ENCODE results near the gene CDH12. TPM values are rescaled to one million over a fixed set of nuclear protein-coding genes. Genes with fewer than 3 reads are reported as not detected.

CDH12 gene
- total RNA-seq, 2 donors from 2014 or later, result 0.14 to 1.0 TPM

DNA sequence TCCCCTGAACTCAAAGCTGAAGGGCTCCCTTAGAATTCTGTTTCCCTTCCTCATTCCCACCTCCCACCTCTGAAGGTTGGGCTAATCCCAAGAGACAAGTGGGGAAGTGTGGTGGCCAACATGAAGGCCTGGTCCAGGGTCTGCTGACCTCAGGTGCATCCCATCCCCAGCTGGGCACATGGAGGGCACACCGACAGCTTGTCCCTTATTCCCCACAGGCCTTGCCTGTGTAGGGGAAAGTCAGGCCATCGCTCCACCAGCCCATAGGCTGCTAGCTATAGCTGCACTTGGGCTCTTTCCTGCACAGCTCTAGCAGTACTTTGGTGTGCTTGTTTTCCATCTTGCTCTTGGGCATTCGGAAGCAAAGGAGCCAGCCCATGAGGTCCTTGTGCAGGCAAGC lies 247.7 kb downstream of the CDH12 start:
- Histone ChIP-seq H3K4me1 (replicated peaks) (no peaks in the 10 kb centered on the region), H3K9me3 (no peaks in the 10 kb centered on the region), H3K36me3 (no peaks in the 10 kb centered on the region), H3K27ac (no peak overlapping the region), H3K27me3 (replicated peaks; ENCODE audit: insufficient read depth) (no peaks in the 10 kb centered on the region), H3K4me3 (no peak overlapping the region)
- WGBS, result 85% methylated on average over 3 of the region's 3 CpGs
- no peak for TF ChIP-seq POLR2A (IDR thresholded peaks at IDR 0.05)
- TF ChIP-seq POLR2AphosphoS5 (IDR thresholded peaks at IDR 0.05), result no peak
- TF ChIP-seq, protein P1, sequence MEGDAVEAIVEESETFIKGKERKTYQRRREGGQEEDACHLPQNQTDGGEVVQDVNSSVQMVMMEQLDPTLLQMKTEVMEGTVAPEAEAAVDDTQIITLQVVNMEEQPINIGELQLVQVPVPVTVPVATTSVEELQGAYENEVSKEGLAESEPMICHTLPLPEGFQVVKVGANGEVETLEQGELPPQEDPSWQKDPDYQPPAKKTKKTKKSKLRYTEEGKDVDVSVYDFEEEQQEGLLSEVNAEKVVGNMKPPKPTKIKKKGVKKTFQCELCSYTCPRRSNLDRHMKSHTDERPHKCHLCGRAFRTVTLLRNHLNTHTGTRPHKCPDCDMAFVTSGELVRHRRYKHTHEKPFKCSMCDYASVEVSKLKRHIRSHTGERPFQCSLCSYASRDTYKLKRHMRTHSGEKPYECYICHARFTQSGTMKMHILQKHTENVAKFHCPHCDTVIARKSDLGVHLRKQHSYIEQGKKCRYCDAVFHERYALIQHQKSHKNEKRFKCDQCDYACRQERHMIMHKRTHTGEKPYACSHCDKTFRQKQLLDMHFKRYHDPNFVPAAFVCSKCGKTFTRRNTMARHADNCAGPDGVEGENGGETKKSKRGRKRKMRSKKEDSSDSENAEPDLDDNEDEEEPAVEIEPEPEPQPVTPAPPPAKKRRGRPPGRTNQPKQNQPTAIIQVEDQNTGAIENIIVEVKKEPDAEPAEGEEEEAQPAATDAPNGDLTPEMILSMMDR (IDR thresholded peaks at IDR 0.05), result no peak
- DNase-seq (ENCODE audit: low spot score), result no peak
- intact Hi-C loops (cut with DNase I), result no loop called here

DNA sequence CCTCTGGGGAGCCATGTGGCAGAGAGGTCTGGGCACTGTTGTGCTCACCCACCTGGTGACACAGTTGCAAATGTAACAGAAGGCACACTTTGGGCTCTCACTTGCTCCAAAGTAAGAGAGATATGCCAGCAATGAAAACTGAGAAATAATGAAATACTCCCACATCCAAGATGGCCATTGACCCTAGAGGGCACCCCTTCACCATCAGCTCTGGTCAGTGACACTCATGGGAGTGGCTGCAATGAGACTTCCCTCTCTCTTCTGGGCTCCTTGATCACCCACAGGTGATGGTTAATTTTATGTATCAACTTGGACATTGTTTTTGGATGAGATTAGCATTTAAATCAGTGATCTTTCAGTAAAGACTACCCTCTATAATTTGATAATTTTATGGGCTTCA lies 248.4 kb downstream of the CDH12 start:
- Histone ChIP-seq H3K4me3 (no peak overlapping the region), H3K9me3 (no peaks in the 10 kb centered on the region), H3K27ac (no peak overlapping the region), H3K27me3 (replicated peaks; ENCODE audit: insufficient read depth) (no peaks in the 10 kb centered on the region), H3K4me1 (replicated peaks) (no peaks in the 10 kb centered on the region), H3K36me3 (no peaks in the 10 kb centered on the region)
- intact Hi-C loops (cut with DNase I), result no loop called here
- DNase-seq (ENCODE audit: low spot score), result no peak
- TF ChIP-seq, protein P1 (IDR thresholded peaks at IDR 0.05), result no peak
- TF ChIP-seq POLR2A (IDR thresholded peaks at IDR 0.05), result no peak
- no peak for TF ChIP-seq POLR2AphosphoS5 (IDR thresholded peaks at IDR 0.05)

DNA sequence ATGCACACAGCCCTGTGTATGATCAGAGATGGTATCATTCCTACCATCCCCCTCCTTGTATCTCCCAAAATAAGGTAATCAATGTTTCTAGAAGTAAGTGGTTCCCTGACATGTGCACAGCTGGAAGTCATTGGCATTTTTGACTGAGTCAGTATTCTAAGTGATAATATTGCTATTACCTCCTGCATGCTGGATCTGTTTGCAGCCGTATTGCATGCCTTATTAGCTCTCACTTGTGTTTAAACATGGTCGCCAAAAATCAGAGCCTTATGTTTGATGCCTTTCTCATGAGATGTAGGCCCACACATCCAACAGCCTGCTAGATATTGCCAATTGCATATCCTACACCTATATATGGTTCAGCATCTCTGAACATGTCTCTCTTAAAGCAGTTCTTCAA lies 254.3 kb downstream of the CDH12 start:
- H3K36me3 ChIP-seq, result no peaks in the 10 kb centered on the region
- intact Hi-C loops (cut with DNase I), result no loop called here
- TF ChIP-seq POLR2AphosphoS5 (IDR thresholded peaks at IDR 0.05) (no peak), POLR2A (IDR thresholded peaks at IDR 0.05) (no peak)
- TF ChIP-seq, protein P1 (IDR thresholded peaks at IDR 0.05), result no peak
- WGBS, result 96% methylated on average over 2 of the region's 2 CpGs
- H3K9me3 ChIP-seq, result no peaks in the 10 kb centered on the region
- no peak overlapping the region for H3K4me3 ChIP-seq
- no peaks in the 10 kb centered on the region for H3K4me1 ChIP-seq (replicated peaks)
- DNase-seq (ENCODE audit: low spot score), result no peak
- H3K27me3 ChIP-seq (replicated peaks; ENCODE audit: insufficient read depth), result no peaks in the 10 kb centered on the region
- H3K27ac ChIP-seq, result no peak overlapping the region

DNA sequence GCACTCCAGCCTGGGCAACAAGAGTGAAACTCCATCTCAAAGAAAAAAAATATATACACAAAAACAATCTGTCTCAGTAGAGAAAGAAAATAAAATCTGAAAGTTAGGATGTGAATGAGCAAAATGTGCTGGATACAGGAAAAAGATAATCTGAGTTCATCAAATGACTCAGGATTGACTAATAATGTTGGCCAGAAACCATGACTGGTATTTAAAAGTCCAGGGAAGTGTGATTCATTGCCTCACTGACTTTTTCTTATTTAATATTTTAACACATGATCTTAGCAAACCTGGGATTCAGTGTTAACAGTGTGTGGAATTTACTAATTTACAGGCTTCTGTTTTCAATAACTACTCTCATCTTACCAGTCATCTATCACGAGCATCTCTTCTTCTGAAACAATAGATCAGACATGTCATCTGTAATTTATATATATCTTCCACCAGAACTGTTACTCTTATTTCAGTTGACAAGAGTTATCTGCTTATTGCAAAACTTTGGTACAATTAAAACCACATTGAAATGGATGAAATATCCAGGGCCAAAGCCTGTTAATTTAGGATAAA lies 256.7 kb downstream of the CDH12 start:
- intact Hi-C loops (cut with DNase I), result no loop called here

DNA sequence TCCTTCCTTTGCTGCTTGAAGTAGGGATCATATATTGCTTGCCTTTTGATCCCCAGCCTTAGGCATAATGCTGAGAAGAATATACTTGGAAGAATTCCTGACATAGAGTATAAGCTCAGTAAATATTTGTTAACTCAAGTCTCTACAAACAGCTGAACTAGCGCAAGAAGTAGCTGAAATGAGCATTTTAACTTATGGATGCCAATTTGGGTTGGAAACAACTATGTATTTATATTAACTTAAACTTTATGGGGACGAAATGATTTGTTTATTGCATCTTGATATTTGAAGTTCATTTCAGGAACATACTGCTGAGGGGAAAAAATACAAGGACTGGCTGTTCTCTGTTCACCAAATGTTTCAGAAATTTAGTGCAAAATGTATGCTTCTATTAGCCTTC lies 258.7 kb downstream of the CDH12 start:
- Histone ChIP-seq H3K9me3 (no peaks in the 10 kb centered on the region), H3K4me1 (replicated peaks) (no peaks in the 10 kb centered on the region), H3K27me3 (replicated peaks; ENCODE audit: insufficient read depth) (no peaks in the 10 kb centered on the region), H3K36me3 (no peaks in the 10 kb centered on the region), H3K27ac (no peak overlapping the region), H3K4me3 (no peak overlapping the region)
- no peak for DNase-seq (ENCODE audit: low spot score)
- WGBS, result 35% methylated on average over 2 of the region's 2 CpGs
- intact Hi-C loops (cut with DNase I), result no loop called here
- TF ChIP-seq POLR2A (IDR thresholded peaks at IDR 0.05) (no peak), POLR2AphosphoS5 (IDR thresholded peaks at IDR 0.05) (no peak)
- TF ChIP-seq, protein P1 (IDR thresholded peaks at IDR 0.05), result no peak

More for the DNA sequence above, 256.7 kb downstream of the CDH12 start:
- no peaks in the 10 kb centered on the region for H3K9me3 ChIP-seq
- H3K27ac ChIP-seq, result no peak overlapping the region
- no peaks in the 10 kb centered on the region for H3K27me3 ChIP-seq (replicated peaks; ENCODE audit: insufficient read depth)
- no peaks in the 10 kb centered on the region for H3K4me1 ChIP-seq (replicated peaks)
- WGBS, result 43% methylated on average over 1 of the region's 1 CpG
- H3K4me3 ChIP-seq, result no peak overlapping the region
- TF ChIP-seq POLR2A (IDR thresholded peaks at IDR 0.05) (no peak), POLR2AphosphoS5 (IDR thresholded peaks at IDR 0.05) (no peak)
- TF ChIP-seq, protein P1 (IDR thresholded peaks at IDR 0.05), result no peak
- H3K36me3 ChIP-seq, result no peaks in the 10 kb centered on the region
- no peak for DNase-seq (ENCODE audit: low spot score)
